MCF 10A (cell line): ENCODE measurements around the gene FBXO5. TPM values are rescaled to one million over a fixed set of nuclear protein-coding genes. Genes with fewer than 3 reads are reported as not detected.
"Not testable (repeated sequence)": the region's sequence is repeated elsewhere in the genome, so short reads cannot be mapped to it uniquely, and the experiment has no call there.

Experiments
- BruUV-seq: library from RNA; stranded (reverse); fragments of 400-500 nt; replicated peaks from 2 replicates; lab custom pipeline; 2021; lab: Mats Ljungman, UMichigan
- CTCF ChIA-PET: fragments of 300-600 bp; sonication (Branson Sonifier 250); formaldehyde crosslinking; extraction: SDS; loops from one replicate; lab custom pipeline; 2021; ENCODE audit warnings: antibody characterized with exemption, inconsistent platforms; lab: Yijun Ruan, JAX
- POLR2A ChIA-PET: fragments of 300-600, 350-650 bp; sonication (Branson Sonifier 250); formaldehyde crosslinking; extraction: SDS; loops from one replicate; lab custom pipeline; 2020; ENCODE audit warnings: antibody characterized with exemption, inconsistent platforms; lab: Yijun Ruan, JAX
- DNase-seq: peaks from one replicate; pipeline ENCODE4 v3.0.0-alpha.2; 2018; ENCODE audit not compliant: unreplicated experiment
- H3K27ac Mint-ChIP-seq: one replicate; pipeline ENCODE4 v1.8.0; 2022; ENCODE audit warnings: mild to moderate bottlenecking, low read depth, mixed read lengths; ENCODE audit not compliant: unreplicated experiment
- H3K27me3 Mint-ChIP-seq: one replicate; pipeline ENCODE4 v1.8.0; 2022; ENCODE audit warnings: mixed read lengths; ENCODE audit not compliant: insufficient read depth, unreplicated experiment
- H3K36me3 Mint-ChIP-seq: one replicate; pipeline ENCODE4 v1.8.0; 2022; ENCODE audit warnings: mild to moderate bottlenecking, moderate library complexity, mixed read lengths; ENCODE audit not compliant: insufficient read depth, unreplicated experiment
- H3K4me1 Mint-ChIP-seq: one replicate; pipeline ENCODE4 v1.8.0; 2022; ENCODE audit warnings: mixed read lengths; ENCODE audit not compliant: insufficient read depth, unreplicated experiment
- H3K4me3 Mint-ChIP-seq: one replicate; pipeline ENCODE4 v1.8.0; 2022; ENCODE audit warnings: mild to moderate bottlenecking, moderate library complexity, mixed read lengths; ENCODE audit not compliant: unreplicated experiment
- H3K9me3 Mint-ChIP-seq: one replicate; pipeline ENCODE4 v1.8.0; 2022; ENCODE audit warnings: mixed read lengths; ENCODE audit not compliant: unreplicated experiment
- intact Hi-C: fragments of 100-400 bp; cut with micrococcal nuclease; formaldehyde crosslinking; loops from 2 replicates; pipeline ENCODE4 v1.14.1; 2022
- total RNA-seq: library from RNA; stranded (reverse); gene quantifications from 2 replicates; pipeline ENCODE4 v1.2.3, GENCODE V29; 2022
- TF ChIP-seq, protein P1 (sequence below): fragments of 200-600 bp; IDR thresholded peaks from one replicate; pipeline ENCODE4 v1.8.0; 2022; ENCODE audit warnings: antibody characterized with exemption, mild to moderate bottlenecking; ENCODE audit not compliant: unreplicated experiment

The FBXO5 gene
- total RNA-seq, 1 experiment from 2014 or later, result 16.4 TPM

DNA sequence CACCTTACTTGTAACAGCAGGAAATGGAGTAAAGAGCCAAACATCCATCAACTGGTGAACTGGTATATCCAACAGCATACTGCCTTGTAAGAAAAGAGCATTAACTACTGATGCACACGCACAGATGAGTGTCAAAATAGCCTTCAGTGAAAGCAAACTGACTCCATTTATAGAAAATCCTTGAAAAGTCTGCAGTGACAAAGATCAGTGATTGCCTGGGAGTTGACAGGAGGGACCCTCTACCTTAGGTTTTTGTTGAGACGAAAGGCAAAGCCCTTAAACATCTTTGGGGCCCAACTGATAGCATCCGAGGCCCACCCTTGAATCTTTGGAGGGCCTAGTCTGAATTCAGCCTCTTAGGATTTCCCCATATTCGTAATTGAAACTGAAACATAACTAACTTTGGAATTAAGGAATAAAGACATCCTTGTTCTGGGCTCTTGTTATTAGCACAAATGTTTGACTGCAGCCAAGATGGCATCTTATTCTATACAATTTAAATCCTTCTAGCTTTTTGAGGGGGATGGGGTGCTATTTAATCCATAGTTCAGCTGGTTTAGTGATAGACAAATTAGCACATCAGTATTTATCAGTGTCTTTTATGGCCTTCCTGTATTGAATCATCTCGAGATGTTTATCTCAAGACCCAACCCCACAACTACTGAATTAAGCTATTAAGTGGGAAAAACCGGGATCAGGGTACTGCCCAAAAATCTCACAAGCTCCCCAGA is 13.0 kb downstream of the FBXO5 start:
- DNase-seq, result no peak
- H3K27ac Mint-ChIP-seq, result no peak overlapping the region
- ChIA-PET POLR2A (no interaction called here), CTCF (interaction anchor here (0.7 to 1.5 kb wide), 3 partner anchors 11 to 22 kb away, joined by 3 to 8 read pairs (median 4); no protein-coding TSS in a partner anchor)
- no peak overlapping the region for H3K4me3 Mint-ChIP-seq
- H3K9me3 Mint-ChIP-seq, result peaks cover 15% of the 10 kb centered on the region
- peaks cover under 1% of the 10 kb centered on the region for H3K4me1 Mint-ChIP-seq
- intact Hi-C loops, result no loop called here
- H3K27me3 Mint-ChIP-seq, result peaks cover 4% of the 10 kb centered on the region
- no TSS peak for BruUV-seq
- TF ChIP-seq, protein P1, sequence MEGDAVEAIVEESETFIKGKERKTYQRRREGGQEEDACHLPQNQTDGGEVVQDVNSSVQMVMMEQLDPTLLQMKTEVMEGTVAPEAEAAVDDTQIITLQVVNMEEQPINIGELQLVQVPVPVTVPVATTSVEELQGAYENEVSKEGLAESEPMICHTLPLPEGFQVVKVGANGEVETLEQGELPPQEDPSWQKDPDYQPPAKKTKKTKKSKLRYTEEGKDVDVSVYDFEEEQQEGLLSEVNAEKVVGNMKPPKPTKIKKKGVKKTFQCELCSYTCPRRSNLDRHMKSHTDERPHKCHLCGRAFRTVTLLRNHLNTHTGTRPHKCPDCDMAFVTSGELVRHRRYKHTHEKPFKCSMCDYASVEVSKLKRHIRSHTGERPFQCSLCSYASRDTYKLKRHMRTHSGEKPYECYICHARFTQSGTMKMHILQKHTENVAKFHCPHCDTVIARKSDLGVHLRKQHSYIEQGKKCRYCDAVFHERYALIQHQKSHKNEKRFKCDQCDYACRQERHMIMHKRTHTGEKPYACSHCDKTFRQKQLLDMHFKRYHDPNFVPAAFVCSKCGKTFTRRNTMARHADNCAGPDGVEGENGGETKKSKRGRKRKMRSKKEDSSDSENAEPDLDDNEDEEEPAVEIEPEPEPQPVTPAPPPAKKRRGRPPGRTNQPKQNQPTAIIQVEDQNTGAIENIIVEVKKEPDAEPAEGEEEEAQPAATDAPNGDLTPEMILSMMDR, result no peak
- peaks cover 47% of the 10 kb centered on the region for H3K36me3 Mint-ChIP-seq

DNA sequence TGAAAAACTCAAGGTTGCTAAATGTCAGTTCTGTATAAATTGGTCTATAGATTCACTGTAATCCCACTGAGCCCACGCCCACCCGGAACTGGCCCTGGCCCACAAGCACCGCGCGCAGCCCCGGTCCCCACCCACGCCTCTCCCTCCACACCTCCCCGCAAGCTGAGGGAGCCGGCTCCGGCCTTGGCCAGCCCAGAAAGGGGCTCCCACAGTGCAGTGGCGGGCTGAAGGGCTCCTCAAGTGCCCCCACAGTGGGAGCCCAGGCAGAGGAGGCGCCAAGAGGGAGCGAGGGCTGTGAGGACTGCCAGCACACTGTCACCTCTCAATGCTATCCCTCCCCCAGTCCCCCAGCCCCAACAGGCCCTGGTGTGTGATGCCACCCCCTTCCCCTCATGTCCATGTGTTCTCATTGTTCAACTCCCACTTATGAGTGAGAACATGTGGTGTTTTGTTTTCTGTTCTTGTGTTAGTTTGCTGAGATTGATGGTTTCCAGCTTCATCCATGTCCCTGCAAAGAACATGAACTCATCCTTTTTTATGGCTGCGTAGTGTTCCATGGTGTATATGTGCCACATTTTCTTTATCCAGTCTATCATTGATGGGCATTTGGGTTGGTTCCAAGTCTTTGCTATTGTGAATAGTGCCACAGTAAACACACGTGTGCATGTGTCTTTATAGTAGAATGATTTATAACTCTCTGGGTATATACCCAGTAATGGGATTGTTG is 16.5 kb downstream of the FBXO5 start:
- POLR2A ChIA-PET, H3K4me1 Mint-ChIP-seq, H3K4me3 Mint-ChIP-seq, CTCF ChIA-PET, BruUV-seq, intact Hi-C loops, H3K27ac Mint-ChIP-seq, DNase-seq: not testable (repeated sequence)
- peaks cover 35% of the 10 kb centered on the region for H3K27me3 Mint-ChIP-seq
- peaks cover 15% of the 10 kb centered on the region for H3K9me3 Mint-ChIP-seq
- peaks cover 16% of the 10 kb centered on the region for H3K36me3 Mint-ChIP-seq

GRCh38 chr6:152959333-152959732 is 23.5 kb downstream of the FBXO5 start:
- intact Hi-C loops, result no loop called here
- BruUV-seq, result no TSS peak

GRCh38 chr6:152957796-152958195 is 25.0 kb downstream of the FBXO5 start:
- no peak for DNase-seq
- ChIA-PET CTCF (interaction anchor here (1.3 to 4.7 kb wide), 5 partner anchors 9 to 93 kb away, joined by 4 to 55 read pairs (median 9); no protein-coding TSS in a partner anchor), POLR2A (no interaction called here)
- Mint-ChIP-seq H3K4me3 (no peak overlapping the region), H3K27me3 (peaks cover 21% of the 10 kb centered on the region), H3K36me3 (no peaks in the 10 kb centered on the region), H3K9me3 (no peaks in the 10 kb centered on the region), H3K4me1 (no peaks in the 10 kb centered on the region), H3K27ac (no peak overlapping the region)
- TF ChIP-seq, protein P1, result no peak
- no TSS peak for BruUV-seq
- intact Hi-C loops, result no loop called here

More at GRCh38 chr6:152959333-152959732, 23.5 kb downstream of the FBXO5 start:
- H3K27me3 Mint-ChIP-seq, result peaks cover 32% of the 10 kb centered on the region
- H3K4me3 Mint-ChIP-seq, result no peak overlapping the region
- ChIA-PET POLR2A (no interaction called here), CTCF (interaction anchor here (1.0 to 1.9 kb wide), 3 partner anchors 9 to 11 kb away, joined by 3 to 8 read pairs (median 3); no protein-coding TSS in a partner anchor)
- H3K36me3 Mint-ChIP-seq, result no peaks in the 10 kb centered on the region
- H3K9me3 Mint-ChIP-seq, result no peaks in the 10 kb centered on the region
- DNase-seq, result no peak
- no peak overlapping the region for H3K27ac Mint-ChIP-seq
- TF ChIP-seq, protein P1, result no peak
- no peaks in the 10 kb centered on the region for H3K4me1 Mint-ChIP-seq
